GM19452 (cell line): ENCODE data around the gene FHL1.

ENCODE experiments used
- ATAC-seq: cut with Tn5 transposase; IDR thresholded peaks from one replicate; pipeline ENCODE4 v1.9.1; 2021; ENCODE audit not compliant: unreplicated experiment

FHL1 gene

GRCh38 chrX:136251041-136251991 is 104.0 kb downstream of the FHL1 start, which contains the start of gene MAP7D3:
Gene MAP7D3, minus strand, starts transcription at chrX:136251400. Its CDS starts 42 bp downstream, at chrX:136251358.
- ATAC-seq, result peak; percentile 90

DNA sequence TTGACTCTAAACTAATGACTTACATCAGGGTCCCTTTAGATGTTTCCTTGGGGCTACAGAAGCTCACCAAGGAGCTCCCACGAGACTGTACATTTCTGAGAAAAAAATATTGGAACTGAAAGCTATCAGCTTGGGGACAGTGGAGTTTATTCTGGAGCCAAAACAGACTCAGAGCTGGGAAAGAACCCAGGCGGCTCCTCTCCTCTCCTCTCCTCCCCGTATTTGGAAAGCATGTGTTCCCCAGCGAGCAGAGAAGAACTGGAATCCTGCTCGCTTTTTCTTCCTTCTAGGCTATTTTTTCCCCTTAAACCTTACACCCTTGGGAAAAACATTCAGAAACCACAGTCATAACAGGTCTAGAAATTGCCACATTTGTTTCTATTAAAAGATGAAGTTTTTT is 108.2 kb downstream of the FHL1 start:
- no peak for ATAC-seq

DNA sequence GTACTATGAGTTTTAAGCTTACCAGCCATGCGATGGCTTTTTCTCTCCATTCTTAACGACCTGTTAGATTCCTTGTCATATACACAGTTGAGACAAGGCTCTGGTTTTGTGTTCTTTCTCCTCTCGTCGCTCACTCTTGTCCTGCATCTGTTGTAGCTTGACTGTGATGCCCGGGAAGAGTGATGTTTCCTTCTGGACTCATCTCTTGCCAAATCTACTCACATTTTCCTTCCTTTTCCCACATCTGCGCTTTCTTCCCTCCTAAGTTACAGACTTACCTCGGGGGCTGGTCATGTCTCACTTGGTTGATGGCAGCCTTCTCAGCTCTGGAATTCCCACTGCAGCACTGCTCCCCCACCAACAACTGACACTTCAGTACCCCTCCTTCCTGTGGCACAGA is 108.7 kb downstream of the FHL1 start:
- no peak for ATAC-seq

DNA sequence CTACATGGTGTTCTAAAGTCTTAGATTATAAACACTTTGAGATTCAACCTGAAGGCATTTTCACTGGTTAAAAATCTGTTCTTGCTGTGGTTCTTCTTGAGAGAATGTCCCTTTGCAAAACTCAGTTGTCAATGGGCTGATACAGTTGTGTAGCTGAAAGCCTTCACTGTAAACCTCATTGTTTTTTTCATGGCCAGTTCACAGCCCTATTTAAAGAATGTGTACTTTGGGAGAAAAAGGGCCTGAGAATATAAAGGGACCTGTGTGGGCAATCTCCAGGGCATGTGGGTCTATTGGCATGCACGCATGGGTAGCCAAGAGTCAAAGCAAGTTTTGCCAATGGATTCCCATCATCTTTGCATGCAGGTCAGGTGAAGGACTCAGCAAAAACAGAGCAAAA is 111.6 kb downstream of the FHL1 start:
- no peak for ATAC-seq

DNA sequence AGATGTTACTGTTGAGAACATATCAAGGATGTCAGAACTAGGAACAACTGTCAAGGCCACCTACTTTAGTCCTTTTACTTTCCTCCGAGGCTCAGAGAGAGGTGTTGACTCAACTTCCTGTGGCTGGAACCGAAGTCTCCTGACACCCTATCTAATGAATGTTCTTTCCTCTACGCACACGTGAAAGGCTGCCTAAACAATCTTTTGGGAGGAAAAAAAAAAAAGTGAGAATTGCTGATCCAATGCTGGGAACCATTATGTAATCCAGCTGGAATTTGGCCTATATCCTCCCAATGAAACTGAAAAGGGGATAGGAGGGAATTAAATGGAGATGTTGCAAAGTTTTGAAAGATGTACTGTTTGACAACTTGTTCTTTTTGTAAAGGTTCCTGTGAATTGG is 112.2 kb downstream of the FHL1 start:
- no peak for ATAC-seq

DNA sequence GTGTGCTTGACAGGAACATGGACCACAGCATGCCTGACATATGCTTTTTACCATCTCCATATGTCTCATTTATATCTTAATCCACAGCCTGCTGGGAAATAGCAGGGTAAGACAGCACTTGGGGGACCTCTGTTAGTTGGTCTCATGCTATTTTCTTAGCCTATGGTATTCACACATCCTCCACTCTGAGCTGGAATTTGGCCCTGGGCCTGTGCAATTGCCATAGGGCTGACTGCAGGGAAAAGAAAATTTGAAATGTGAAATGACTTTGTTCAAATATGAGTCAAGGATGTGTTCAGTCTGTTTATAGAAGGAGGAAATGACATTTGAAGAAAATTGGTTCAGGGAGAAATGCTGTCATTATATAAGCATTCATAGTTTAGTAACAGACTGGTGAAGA is 113.4 kb downstream of the FHL1 start:
- no peak for ATAC-seq
